Measurements from ENCODE around the gene TMEM72. TPM values are rescaled to one million over a fixed set of nuclear protein-coding genes. Genes with fewer than 3 reads are reported as not detected.

The TMEM72 gene
- total and polyA plus RNA-seq, 2 of the 13 experiments (the other 11 are each of a cell fraction or from before 2014, with no cell fraction given), result 0.04 TPM; not detected in 1

DNA sequence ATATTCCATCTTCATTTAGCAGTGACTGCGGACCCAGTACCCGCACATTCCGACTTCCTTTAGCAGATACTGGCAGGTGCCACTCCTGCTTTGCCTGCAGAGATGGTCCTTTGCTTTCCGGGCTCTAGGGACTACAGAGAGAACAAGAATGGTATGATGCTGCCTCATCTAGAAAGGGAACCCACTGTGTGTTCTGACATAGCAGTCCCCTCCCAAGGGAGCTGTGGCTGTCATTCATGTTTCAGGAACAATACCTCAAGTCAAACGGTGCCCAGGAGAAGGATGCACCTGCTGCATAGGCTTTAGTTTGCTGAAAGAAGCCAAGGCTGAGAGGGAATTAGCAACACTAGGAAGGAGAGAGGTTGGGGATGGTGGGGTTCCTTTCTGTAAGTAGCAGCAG lies 15.9 kb upstream of the TMEM72 start:
- no TSS peak for BruUV-seq (replicated peaks)
- DNase-seq (ENCODE audit: low spot score) (no peak), FAIRE-seq (no peak), ATAC-seq (no peak)
- Histone ChIP-seq H3K79me2 (ENCODE audit: insufficient read depth, low read length) (no peaks in the 10 kb centered on the region), H3K27ac (ENCODE audit: extremely low read length, insufficient read depth, low read length) (no peak overlapping the region), H3K9ac (ENCODE audit: insufficient read depth, low read depth, low read length) (no peak overlapping the region), H3K4me1 (ENCODE audit: insufficient read depth, low read length) (no peaks in the 10 kb centered on the region), H3K4me2 (ENCODE audit: low read depth, low read length) (no peak overlapping the region), H3K9me3 (ENCODE audit: low read length) (no peaks in the 10 kb centered on the region; the same call in 1 of the 2 replicates), H3K36me3 (replicated peaks in 1 of 2; ENCODE audit: control insufficient read depth in 1 of 2, insufficient read depth in 2 of 2, low read length in 2 of 2) (no peaks in the 10 kb centered on the region), H3K4me3 (replicated peaks in 1 of 3; ENCODE audit: insufficient read depth in 1 of 3, low read depth in 2 of 3, low read length in 3 of 3) (no peak overlapping the region), H3K27me3 (ENCODE audit: control insufficient read depth in 1 of 2, insufficient read depth in 2 of 2, low read length in 2 of 2) (peaks cover 4 to 15% of the 10 kb centered on the region in 2 experiments; a peak in 4 of 5 replicates), H2AFZ (ENCODE audit: low read length) (no peak overlapping the region), H4K20me1 (ENCODE audit: insufficient read depth, low read length) (no peaks in the 10 kb centered on the region)
- in situ Hi-C loops (cut with HindIII; ENCODE audit: extremely low pct_ligation_motif_present, low pct_unique_long_range_greater_than_20kb) (no loop called here), intact Hi-C loops (cut with micrococcal nuclease; ENCODE audit: unreplicated experiment) (no loop called here)
- ChIA-PET POLR2A (no interaction called here), CTCF (ENCODE audit: low intra/inter-chr PET ratio, low total read pairs) (no interaction called here)
- WGBS (ENCODE audit: low lambda C conversion rate), result 56% methylated on average over 5 of the region's 5 CpGs
- TF ChIP-seq, protein P1, sequence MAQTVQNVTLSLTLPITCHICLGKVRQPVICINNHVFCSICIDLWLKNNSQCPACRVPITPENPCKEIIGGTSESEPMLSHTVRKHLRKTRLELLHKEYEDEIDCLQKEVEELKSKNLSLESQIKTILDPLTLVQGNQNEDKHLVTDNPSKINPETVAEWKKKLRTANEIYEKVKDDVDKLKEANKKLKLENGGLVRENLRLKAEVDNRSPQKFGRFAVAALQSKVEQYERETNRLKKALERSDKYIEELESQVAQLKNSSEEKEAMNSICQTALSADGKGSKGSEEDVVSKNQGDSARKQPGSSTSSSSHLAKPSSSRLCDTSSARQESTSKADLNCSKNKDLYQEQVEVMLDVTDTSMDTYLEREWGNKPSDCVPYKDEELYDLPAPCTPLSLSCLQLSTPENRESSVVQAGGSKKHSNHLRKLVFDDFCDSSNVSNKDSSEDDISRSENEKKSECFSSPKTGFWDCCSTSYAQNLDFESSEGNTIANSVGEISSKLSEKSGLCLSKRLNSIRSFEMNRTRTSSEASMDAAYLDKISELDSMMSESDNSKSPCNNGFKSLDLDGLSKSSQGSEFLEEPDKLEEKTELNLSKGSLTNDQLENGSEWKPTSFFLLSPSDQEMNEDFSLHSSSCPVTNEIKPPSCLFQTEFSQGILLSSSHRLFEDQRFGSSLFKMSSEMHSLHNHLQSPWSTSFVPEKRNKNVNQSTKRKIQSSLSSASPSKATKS (CRISPR knock-in tag; IDR thresholded peaks at IDR 0.05), result no peak
- TF ChIP-seq KLF15 (CRISPR knock-in tag; IDR thresholded peaks at IDR 0.05; ENCODE audit: borderline replicate concordance) (no peak), CC2D1A (CRISPR knock-in tag; IDR thresholded peaks at IDR 0.05) (no peak)
- TF ChIP-seq, protein P2, sequence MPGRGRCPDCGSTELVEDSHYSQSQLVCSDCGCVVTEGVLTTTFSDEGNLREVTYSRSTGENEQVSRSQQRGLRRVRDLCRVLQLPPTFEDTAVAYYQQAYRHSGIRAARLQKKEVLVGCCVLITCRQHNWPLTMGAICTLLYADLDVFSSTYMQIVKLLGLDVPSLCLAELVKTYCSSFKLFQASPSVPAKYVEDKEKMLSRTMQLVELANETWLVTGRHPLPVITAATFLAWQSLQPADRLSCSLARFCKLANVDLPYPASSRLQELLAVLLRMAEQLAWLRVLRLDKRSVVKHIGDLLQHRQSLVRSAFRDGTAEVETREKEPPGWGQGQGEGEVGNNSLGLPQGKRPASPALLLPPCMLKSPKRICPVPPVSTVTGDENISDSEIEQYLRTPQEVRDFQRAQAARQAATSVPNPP (CRISPR knock-in tag; IDR thresholded peaks at IDR 0.05), result no peak
- TF ChIP-seq, protein P3, sequence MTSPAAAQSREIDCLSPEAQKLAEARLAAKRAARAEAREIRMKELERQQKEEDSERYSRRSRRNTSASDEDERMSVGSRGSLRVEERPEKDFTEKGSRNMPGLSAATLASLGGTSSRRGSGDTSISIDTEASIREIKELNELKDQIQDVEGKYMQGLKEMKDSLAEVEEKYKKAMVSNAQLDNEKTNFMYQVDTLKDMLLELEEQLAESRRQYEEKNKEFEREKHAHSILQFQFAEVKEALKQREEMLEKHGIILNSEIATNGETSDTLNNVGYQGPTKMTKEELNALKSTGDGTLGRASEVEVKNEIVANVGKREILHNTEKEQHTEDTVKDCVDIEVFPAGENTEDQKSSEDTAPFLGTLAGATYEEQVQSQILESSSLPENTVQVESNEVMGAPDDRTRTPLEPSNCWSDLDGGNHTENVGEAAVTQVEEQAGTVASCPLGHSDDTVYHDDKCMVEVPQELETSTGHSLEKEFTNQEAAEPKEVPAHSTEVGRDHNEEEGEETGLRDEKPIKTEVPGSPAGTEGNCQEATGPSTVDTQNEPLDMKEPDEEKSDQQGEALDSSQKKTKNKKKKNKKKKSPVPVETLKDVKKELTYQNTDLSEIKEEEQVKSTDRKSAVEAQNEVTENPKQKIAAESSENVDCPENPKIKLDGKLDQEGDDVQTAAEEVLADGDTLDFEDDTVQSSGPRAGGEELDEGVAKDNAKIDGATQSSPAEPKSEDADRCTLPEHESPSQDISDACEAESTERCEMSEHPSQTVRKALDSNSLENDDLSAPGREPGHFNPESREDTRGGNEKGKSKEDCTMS (CRISPR knock-in tag; conservative IDR thresholded peaks at IDR 0.05), result no peak
- TF ChIP-seq, protein P4, sequence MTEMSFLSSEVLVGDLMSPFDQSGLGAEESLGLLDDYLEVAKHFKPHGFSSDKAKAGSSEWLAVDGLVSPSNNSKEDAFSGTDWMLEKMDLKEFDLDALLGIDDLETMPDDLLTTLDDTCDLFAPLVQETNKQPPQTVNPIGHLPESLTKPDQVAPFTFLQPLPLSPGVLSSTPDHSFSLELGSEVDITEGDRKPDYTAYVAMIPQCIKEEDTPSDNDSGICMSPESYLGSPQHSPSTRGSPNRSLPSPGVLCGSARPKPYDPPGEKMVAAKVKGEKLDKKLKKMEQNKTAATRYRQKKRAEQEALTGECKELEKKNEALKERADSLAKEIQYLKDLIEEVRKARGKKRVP (CRISPR knock-in tag; IDR thresholded peaks at IDR 0.05), result no peak
- TF ChIP-seq, protein P5, sequence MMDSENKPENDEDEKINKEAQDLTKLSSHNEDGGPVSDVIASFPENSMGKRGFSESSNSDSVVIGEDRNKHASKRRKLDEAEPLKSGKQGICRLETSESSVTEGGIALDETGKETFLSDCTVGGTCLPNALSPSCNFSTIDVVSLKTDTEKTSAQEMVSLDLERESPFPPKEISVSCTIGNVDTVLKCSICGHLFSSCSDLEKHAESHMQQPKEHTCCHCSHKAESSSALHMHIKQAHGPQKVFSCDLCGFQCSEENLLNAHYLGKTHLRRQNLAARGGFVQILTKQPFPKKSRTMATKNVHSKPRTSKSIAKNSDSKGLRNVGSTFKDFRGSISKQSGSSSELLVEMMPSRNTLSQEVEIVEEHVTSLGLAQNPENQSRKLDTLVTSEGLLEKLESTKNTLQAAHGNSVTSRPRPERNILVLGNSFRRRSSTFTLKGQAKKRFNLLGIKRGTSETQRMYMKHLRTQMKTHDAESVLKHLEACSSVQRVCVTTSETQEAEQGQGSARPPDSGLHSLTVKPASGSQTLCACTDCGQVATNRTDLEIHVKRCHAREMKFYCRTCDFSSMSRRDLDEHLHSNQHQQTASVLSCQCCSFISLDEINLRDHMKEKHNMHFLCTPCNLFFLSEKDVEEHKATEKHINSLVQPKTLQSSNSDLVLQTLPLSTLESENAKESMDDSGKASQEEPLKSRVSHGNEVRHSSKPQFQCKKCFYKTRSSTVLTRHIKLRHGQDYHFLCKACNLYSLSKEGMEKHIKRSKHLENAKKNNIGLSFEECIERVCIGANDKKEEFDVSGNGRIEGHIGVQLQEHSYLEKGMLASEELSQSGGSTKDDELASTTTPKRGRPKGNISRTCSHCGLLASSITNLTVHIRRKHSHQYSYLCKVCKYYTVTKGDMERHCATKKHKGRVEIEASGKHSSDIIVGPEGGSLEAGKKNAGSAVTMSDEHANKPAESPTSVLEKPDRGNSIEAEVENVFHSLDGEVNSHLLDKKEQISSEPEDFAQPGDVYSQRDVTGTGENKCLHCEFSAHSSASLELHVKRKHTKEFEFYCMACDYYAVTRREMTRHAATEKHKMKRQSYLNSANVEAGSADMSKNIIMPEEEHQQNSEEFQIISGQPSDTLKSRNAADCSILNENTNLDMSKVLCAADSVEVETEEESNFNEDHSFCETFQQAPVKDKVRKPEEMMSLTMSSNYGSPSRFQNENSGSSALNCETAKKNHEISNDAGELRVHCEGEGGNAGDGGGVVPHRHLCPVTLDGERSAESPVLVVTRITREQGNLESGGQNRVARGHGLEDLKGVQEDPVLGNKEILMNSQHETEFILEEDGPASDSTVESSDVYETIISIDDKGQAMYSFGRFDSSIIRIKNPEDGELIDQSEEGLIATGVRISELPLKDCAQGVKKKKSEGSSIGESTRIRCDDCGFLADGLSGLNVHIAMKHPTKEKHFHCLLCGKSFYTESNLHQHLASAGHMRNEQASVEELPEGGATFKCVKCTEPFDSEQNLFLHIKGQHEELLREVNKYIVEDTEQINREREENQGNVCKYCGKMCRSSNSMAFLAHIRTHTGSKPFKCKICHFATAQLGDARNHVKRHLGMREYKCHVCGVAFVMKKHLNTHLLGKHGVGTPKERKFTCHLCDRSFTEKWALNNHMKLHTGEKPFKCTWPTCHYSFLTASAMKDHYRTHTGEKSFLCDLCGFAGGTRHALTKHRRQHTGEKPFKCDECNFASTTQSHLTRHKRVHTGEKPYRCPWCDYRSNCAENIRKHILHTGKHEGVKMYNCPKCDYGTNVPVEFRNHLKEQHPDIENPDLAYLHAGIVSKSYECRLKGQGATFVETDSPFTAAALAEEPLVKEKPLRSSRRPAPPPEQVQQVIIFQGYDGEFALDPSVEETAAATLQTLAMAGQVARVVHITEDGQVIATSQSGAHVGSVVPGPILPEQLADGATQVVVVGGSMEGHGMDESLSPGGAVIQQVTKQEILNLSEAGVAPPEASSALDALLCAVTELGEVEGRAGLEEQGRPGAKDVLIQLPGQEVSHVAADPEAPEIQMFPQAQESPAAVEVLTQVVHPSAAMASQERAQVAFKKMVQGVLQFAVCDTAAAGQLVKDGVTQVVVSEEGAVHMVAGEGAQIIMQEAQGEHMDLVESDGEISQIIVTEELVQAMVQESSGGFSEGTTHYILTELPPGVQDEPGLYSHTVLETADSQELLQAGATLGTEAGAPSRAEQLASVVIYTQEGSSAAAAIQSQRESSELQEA (CRISPR knock-in tag; IDR thresholded peaks at IDR 0.05; ENCODE audit: not compliant biosample characterization), result no peak
